ENCODE measurements around the gene PCDH1.
"Not testable (repeated sequence)": the region's sequence is repeated elsewhere in the genome, so short reads cannot be mapped to it uniquely, and the experiment has no call there.

Gene PCDH1

DNA sequence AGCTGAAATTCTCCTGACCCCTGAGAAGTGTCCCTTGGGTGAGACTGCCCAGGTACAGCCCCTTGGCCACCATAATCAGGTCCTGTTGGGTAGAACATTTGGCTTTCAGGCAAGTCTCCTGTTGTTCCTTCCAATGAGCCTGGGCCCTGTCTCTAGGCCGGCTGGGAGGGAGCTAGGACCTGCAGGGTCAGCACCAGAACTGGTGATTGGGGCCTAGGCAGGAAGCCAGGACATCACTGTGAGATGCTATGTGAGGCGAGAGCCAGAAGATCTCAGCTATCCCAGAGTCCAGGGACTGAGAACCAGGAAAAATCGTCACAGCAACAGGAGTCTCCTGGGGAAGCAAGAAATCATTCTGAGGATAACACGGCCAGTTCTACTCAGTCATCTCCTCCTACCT is 51.5 kb downstream of the PCDH1 start:
- DNase-seq: no peak

DNA sequence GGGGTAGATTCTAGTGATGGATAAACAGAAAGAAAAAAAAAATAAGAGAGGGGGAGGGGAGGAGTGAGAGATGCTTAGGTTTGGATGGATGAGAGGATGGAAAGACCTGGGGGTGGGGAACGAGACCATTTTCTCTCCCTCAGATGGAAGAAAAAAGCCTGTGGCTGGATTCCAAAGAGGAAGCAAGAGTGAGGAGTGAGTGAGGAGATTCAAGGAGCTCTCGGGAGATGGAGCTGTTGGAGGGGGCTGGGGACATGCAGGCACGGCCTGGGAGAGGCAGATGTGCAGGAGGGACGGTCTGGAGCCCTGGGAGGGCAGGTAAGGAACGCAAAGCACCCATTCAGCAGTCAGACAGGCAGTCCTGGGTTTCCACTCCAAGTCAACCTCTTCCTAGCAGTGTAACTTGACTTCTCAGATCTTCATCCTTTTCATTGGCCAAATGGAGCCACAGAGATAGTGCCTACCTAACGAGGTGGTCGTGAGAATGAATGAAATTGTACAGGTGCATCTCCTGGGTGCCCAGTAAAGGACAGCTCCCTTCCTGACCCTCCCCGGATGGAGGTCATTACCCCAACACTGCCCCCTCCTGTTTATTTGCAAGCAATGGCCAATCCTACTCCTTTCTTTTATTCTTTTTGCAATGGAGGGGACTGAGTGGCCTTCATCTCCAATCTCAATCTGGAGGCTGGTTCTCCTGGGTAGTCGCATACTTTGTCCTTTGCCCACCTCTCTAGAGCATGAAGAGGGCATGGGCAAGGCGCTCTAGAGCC is 52.2 kb downstream of the PCDH1 start:
- no peak for DNase-seq

DNA sequence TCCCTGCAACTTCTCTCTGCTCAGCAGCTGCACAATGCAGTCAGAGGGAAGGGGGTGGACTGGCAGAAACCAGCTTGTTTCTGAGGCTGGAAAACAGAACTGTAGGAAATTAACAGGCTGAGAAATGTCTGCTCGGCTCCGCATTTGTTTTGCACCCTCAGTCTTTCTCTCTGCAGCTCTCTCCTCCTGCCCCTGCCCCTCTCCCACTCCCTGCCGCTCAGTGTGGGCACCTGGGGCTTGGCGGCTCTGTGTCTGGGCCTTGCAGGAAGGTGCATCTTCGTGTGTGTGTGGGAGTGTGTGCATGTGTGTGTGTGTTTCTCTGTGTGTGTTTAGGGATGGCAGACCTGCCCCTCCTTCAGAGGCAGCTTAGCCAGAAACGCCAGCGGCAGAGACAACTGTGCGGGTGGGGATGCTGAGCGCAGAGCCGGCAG is 53.0 kb downstream of the PCDH1 start:
- no peak for DNase-seq

DNA sequence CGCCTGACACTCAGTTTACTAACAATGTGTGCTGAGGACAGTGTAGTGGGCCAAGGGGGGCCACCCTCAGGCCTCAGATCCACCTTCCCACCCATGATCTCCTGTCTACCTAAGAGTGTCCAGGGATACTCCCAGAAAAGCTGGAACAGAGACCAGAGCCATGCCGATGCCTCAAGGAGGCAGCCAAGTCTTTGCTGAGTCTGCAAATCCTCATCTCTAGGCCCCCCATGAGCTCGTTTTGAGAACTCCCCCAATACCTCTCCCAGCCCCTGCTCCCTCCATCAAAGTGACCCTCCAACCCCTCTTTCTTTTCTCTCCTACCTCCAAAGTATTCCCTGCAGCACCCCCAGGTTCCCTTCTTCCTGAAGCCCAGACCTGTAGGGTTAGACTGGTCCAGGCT is 53.5 kb downstream of the PCDH1 start:
- DNase-seq: no peak

DNA sequence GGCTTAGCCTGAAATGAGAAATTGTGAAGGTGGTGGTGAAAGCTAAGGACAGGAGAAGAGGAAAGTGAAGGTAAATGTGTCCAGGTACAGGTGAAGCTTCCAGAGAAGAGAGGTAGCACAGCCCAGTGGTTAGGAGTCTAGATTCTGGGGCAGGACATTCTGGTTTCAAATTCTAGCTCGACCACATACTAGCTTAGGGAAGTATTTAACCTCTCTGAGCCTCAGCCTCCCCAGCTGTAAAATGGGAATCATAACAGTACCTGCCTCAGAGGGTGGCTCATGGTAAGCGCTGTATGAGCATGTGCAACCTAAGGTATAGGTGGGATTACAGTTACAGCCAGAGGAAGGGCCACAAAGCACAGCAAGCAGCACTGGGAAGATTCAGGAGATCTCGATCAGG is 55.2 kb downstream of the PCDH1 start:
- no peak for DNase-seq

DNA sequence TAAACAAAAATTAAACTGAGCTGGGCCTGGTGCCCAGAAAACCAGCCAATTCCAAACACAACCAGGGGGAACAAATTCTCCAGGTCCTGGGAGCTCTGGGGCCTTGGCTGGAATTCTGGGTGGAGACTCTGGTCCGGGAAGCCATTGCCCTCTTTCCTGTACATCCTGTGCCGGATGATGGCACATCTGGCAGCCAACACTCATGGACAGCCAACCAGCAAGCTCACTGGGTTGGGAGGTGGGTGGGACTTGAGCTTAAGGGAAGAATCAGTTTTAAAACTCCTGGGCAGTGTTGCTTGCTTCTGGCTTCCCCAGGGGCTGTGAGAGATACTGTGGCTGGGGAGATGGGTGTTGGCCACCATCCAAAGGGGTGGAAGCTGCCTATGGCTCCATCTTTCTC is 56.1 kb downstream of the PCDH1 start:
- DNase-seq: no peak

DNA sequence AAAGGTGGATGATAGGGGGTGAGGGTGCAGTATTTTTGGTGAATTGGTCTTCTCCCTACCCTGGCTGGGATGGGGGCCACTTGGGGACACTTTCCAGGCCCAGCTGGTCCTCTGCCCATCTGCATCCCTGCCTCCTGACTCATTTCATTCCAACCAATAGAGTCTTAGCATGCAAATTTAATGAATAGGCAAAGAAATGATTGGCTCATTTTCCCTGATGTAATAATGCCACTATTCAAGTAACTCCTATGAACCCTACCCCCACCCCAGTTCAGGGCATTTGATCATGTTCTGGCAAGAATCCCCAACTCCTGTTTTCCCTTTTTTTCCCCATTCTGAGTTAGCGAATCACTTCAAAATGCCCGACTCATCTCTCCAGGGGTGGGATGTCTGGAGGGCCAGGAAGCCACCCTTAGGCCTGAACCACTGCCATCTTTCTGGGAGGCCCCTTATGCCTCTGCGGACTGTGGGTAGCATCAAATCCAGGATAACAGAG is 56.7 kb downstream of the PCDH1 start:
- peak; percentile 57 for DNase-seq

DNA sequence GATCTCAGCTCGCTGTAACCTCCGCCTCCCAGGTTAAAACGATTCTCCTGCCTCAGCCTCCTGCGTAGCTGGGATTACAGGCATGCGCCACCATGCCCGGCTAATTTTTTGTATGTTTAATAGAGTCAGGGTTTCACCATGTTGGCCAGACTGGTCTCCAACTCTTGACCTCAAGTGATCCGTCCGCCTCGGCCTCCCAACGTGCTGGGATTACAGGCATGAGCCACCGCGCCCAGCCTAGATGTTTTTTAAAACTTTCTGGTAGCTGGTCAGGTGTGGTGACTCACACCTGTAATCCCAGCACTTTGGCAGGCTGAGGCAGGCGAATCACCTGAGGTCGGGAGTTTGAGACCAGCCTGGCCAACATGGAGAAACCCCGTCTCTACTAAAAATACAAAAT is 57.5 kb downstream of the PCDH1 start:
- not testable (repeated sequence) for DNase-seq

DNA sequence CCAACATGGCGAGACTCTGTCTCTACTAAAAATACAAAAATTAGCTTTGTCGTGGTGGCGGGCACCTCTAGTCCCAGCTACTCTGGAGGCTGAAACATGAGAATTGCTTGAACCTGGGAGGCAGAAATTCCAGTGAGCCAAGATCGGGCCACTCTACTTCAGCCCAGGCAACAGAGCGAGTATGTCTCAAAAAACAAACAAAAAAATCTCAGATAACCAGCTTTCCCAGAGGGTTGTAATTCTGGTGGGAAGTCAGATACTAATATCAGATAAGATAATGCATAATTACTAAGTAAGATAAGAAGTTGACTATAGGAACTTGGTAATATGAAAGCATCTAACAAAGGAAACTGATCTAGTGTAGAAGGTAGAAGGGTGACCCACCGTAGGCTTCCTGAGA is 60.6 kb downstream of the PCDH1 start:
- no peak for DNase-seq

DNA sequence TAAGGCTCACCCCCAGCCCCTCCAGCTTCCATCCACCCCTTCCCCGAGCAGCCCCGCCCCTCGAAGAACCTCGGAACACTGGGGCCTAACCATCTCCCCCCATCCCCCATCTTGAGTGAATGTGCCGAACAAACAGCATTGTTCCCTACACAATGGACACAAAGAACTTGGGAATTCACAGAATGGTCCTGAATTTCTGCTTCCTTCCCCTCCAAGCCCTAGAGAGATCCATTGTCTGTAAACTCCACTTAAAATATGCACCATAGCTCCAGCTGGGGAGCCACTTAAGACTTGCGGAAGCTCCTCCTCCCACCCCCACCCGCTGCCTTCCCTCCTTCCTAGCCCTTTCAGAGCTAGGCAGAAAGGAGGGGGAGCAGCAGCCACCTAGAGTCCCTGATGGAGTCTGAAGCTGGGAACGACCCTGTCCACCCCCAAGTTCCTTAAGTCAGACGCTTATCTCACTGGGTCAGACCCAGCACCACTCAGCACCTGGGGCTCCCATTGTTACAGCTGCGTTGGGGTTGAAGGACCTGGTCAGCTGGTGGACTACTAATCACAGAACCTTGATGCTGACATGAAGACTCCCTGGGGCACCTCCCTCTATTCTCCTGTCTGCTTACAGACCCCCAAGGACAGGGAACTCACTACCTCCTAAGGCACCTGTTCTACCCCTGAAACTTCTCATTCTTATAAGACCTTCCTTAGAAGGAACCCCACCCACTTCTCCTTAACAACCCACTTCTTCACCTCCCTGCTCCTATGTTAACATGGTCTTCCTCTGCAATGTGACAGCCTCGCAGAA is 61.4 kb downstream of the PCDH1 start:
- no peak for DNase-seq

DNA sequence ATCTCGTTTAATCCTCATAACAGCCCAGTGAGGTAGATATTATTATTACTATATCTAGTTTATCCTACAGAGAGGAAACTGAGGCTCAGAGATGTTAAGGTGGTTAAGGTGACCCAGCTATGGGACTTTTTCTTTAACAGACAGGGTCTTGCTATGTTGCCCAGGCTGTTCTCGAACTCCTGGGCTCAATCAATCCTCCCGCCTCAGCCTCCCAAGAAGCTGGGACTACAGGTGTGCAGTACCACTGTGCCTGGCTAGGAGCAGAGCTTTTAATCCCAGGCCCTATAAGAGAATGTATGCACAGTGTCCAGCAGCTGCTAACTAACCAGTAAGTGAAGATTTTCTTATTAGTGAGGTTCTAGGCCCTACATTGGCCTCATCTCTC is 62.4 kb downstream of the PCDH1 start:
- no peak for DNase-seq

DNA sequence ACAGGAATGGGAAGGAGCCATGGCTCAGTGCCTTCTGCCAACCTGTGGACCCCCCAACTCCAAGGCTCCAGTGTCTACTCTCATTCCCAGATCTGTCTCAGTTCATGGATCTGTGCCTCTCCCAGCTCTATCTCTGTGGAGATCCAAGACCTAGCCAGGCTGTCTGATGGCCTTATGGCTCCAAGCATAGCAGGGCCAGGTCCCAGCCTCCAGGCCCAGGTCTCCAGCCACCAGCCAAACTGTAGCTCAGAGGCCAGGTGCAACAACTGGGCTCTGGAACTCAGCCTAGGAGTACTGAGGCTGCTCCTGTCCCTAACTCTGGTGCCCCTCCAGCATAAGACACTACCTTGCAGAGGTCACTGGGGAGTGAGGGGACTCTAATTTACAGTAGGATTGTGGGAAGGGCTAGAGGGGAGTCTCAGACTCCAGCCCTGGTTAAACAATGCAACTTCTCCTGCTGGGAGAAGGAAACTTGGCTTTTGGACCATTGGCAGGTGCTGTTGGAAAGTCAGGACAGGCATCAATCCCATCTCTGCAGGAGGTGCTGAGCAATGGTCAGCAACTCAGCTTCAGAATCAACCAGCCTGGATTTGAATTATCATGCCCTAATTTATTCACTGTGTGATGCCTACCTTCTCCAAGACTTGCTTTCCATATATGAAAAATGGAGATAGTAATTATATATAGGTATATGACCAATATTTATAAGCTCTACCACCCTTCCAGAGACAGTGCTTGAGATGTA is 63.0 kb downstream of the PCDH1 start:
- DNase-seq: no peak

DNA sequence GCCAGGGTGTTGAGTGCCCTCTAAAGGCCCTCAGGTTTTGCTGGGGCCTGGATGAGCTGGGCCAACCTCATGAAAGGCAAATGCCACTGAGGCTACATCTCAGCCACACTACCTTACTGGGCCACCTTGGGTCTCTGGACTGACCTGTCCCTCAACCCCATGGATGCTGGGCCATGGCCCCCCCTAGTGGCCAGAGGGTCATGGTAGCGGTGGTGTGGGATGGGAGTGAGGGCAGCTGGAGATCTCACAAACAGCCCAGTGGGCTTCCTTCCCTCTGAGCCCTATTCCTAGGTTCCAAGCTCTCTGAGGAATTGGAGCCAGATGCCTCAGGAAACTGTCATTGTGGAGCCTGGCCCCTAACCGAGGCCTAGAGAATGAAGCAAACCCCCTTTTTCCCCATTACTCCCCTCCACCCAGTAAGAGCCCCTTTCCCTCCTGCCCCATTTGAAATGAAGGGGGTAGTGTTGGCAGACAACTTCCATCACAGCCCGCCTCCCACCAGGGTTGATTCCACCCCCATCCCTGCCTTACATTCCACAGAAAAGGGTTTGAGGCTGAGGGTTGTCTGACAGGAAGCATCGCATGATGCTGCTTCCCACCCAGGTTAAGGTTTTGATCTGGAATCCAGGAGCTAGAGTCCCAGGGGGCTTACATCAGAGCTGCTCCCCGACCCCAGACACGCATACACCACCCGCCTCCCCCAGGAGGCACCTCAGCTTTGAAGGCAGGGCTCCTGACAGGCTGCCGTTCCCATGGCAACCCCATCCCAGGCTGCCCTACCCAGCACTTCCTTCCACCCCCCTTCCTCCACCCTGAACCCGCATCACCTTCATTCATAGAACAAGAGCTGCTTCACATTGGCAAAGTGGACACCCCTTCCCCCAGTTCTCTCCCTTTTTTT is 63.9 kb downstream of the PCDH1 start:
- DNase-seq: no peak

DNA sequence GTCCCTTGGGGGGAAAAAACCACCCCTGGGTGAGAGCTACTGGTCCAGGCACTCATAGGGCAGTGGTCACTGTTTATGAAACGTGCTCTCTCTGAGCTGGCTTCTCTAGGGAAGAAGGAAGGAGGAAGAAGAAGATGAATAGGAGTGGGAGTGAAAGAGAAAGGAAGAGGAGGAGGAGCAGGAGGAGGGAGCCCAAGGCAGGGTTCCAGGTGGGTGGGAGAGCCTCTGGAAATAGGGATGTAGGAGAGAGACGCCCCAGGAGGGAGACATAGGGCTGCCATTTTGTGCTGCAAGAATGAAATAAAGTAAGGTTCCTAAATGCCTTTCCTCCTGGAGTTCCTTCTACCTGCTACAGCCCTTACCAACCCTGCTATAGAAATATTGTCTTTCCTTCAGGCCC is 65.7 kb downstream of the PCDH1 start:
- DNase-seq: no peak

DNA sequence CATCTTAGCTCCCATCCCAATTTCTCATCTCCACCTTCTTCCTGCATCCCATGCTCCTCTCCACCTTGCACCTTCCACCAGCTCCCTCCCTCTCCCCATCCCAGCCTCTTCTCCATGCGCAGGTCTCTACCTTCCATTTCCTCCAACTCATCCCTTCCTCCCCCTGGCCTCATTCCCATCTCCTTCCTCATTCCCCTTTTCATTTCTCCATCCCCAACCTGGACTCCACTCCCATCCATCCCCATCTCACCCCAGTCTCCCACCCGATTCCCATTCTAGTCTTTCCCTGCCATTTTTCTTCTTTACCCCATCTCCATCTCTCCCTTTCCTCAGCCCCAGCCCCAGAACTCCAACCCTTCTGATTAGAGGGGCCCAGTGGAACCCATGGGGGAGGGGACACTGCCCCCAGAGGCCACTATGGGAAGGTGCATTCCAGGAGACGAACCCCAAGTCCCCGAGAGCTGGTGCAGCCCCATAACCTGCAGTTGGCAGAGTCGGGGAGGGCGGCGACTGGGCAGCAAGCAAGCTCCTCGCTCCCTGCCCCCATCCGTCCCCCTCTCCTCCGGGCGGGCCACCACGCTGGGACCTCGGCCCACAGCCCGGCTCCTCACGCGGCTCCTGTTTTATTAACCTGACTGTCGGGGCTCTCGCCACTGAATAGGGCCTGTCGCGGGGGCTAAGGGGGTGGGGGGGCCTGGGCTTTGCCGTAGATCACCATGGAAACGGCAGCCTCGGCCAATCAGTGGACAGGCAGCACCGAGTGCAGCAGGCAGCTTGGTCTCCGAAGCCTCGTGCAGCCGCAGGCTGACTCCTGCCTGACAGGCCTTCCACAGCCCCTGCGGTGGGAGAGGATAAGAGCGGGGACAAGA is 66.7 kb downstream of the PCDH1 start:
- no peak for DNase-seq

DNA sequence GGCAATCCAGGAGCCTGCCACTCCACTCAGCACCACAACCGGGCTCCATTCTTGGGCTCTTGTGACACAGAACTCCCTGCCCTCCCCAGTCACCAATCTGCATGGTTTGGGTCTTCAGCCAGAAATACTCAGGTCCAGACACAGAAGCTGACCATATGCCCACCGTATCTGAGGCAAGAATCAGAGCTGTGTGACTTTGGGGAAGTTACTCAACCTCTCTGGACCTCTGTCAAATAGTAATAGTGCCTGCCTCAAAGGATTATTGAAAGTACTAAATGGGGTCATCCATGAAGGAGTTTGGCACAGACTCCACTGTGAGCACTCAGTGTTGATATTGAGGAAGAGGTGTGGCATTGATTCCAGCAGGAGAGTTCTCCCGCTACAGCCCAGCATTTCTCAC is 67.5 kb downstream of the PCDH1 start:
- DNase-seq: no peak

DNA sequence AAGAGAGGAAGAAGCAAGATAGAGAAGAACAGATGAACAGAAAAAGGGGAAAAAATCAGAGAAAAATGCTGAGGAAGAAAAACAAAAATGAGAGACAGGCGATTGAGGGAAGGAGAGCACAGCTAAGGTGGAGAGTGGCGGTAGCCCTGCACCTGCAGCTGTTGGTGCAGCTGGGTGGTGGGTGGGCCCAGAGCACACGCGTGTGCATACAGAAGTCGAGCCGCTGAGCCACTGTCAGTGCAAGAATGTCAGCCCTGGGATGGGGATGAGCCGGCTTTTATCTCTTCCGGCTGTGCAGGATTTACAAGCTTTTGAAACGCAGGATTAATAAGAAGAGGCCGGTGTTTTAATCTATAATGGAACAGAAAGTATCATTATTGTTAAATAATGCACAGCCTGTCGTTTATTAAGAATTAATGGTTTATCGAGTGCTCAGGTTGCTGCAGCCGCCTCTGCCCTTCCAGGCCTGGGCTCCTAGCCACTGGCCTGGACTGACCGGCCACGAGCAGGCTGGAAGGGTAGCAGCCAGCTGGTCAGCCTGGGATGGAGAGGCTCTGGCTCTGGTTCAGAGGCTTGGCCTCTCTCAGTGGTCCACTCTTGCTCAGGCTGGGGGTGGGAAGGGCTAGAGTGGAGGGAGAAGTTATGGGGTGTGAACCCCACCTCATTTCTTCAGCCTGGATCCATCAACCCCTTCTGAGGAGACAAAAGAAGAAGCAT is 68.7 kb downstream of the PCDH1 start:
- DNase-seq: no peak

DNA sequence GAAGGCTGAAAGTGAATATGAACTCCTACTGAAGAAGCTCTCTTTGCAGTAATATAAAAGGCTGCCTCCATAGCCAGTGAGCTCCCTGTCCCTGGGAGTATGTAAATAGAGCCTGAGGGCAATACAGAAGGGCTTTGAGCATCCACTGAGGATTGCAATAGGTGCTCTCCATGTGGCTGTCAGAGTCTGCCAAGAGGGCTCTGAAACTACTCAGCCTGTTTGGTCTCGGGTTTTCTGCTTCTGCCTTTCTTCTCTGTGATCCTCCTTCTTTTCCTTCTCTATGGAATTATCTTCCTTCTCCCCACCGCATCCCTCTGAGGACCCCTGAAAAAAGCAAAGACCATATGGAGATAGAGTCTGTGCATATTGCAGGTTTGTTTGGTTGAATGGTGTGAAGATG is 69.4 kb downstream of the PCDH1 start:
- no peak for DNase-seq

DNA sequence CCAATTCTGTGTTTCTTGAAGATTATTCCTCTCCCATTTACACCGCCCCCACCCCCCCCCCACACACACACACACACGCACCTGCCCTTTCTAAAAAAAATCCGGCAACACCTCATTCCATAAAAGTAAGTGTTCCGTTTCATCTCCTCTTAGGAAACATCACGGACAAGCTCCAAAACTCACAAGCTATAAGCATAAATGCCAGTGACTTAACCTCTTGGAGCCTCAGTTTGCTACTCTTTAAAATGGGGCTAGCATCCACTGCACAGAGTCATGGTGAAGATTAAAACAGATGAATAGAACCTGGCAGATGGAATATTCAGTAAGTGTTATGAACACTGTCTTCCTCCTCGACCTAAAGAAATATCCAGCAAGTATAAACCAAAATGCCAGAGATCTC is 70.5 kb downstream of the PCDH1 start:
- no peak for DNase-seq

DNA sequence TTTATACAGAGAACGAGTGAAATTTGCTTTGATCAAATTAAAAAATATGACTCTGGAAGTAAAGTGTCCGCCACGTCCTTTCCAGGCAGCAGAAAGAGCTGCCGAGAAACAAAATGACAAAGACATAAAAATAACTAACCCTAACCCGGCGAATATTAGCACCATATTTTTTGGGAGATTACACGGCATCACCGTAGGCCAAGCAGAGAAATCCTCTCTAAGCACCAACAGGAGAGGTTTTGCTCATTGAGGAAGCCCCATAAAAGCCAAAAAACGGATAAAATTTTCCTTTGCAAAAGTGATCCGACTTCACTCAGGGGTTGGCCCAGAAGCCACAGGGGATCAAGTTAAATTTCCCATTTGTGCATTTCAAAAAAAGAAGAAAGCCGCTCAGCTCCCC is 70.9 kb downstream of the PCDH1 start:
- DNase-seq: no peak

DNA sequence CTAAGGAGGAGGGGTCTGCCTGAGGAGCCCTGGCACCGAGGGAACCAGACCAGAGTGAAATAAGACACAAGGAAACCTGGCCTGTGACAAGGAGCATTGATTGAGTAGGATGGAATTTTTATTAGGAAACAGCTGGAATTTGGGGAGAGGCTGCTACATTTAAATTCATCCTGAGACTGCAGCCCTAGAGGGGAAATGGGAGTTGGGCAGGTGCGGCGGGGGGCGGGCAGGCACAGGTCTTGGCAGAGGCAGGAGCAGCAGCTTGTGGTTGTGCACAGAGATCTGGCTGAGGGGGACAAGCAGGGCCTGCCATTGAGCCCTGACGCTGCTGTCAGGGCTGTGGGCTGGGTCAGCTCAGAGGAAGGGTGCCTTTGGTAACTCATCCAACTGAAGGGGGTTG is 71.6 kb downstream of the PCDH1 start:
- DNase-seq: no peak
